Activated B cell treated with CpG ODN at 0.5 μM for 24 hours (primary cell): Measurements from ENCODE around the gene NUDCD3. TPM values are rescaled to one million over a fixed set of nuclear protein-coding genes. Genes with fewer than 3 reads are reported as not detected.

Experiments used
- ATAC-seq: fragments of 200-7000 bp; cut with Tn5 transposase; one replicate; pipeline ENCODE4 v1.10.0; 2021; ENCODE audit warnings: low read depth, mild to moderate bottlenecking, moderate library complexity
- CTCF ChIA-PET: fragments of 350-600 bp; sonication (Branson Sonifier 250); formaldehyde crosslinking; loops from one replicate; lab custom pipeline; 2021; ENCODE audit warnings: antibody characterized with exemption; lab: Charles Lee
- POLR2A ChIA-PET: fragments of 350-600 bp; sonication (Branson Sonifier 250); formaldehyde crosslinking; loops from one replicate; lab custom pipeline; 2021; ENCODE audit warnings: antibody characterized with exemption; lab: Charles Lee
- DNase-seq: peaks from one replicate; pipeline ENCODE4 v3.0.0; 2022
- H3K27ac Mint-ChIP-seq: one replicate; pipeline ENCODE4 v1.8.0; 2020; ENCODE audit warnings: mixed read lengths
- H3K27me3 Mint-ChIP-seq: one replicate; pipeline ENCODE4 v1.8.0; 2021; ENCODE audit warnings: mixed read lengths
- H3K36me3 Mint-ChIP-seq: one replicate; pipeline ENCODE4 v1.8.0; 2021; ENCODE audit warnings: low read depth, mixed read lengths
- H3K4me1 Mint-ChIP-seq: one replicate; pipeline ENCODE4 v1.8.0; 2021; ENCODE audit warnings: mixed read lengths
- H3K4me3 Mint-ChIP-seq: one replicate; pipeline ENCODE4 v1.8.0; 2020; ENCODE audit warnings: mild to moderate bottlenecking, mixed read lengths
- H3K9me3 Mint-ChIP-seq: one replicate; pipeline ENCODE4 v1.8.0; 2020; ENCODE audit warnings: mixed read lengths
- CTCF ChIP-seq: fragments of 200-600 bp; IDR thresholded peaks from one replicate; pipeline ENCODE4 v1.8.0; 2022; ENCODE audit warnings: antibody characterized with exemption, mild to moderate bottlenecking
- intact Hi-C: fragments of 100-400 bp; cut with micrococcal nuclease; formaldehyde crosslinking; loops from one replicate; pipeline ENCODE4 v1.15.1; 2024
- total RNA-seq: library from RNA; stranded (reverse); gene quantifications from 2 replicates; pipeline ENCODE4 v1.2.3, GENCODE V29; 2022

The NUDCD3 gene
- total RNA-seq, 1 donor from 2014 or later, result 85.1 TPM

GRCh38 chr7:44348300-44348699 is 142.2 kb downstream of the NUDCD3 start:
- CTCF ChIA-PET, result interaction anchor here (1.7 kb wide), 1 partner anchor 10 kb away, joined by 5 read pairs; no protein-coding TSS in a partner anchor
- DNase-seq, result no peak
- peaks cover 13% of the 10 kb centered on the region for H3K27me3 Mint-ChIP-seq

GRCh38 chr7:44347546-44348114 is 142.8 kb downstream of the NUDCD3 start:
- Mint-ChIP-seq H3K4me3 (no peak overlapping the region), H3K4me1 (no peaks in the 10 kb centered on the region), H3K27me3 (peaks cover 13% of the 10 kb centered on the region), H3K36me3 (no peaks in the 10 kb centered on the region), H3K27ac (no peak overlapping the region), H3K9me3 (peaks cover 11% of the 10 kb centered on the region)
- intact Hi-C loops, result no loop called here
- TF ChIP-seq CTCF, result no peak
- no peak for DNase-seq
- no peak for ATAC-seq
- POLR2A ChIA-PET, result no interaction called here
- CTCF ChIA-PET, result interaction anchor here (1.7 kb wide), 1 partner anchor 9 kb away, joined by 5 read pairs; no protein-coding TSS in a partner anchor

More at GRCh38 chr7:44348300-44348699, 142.2 kb downstream of the NUDCD3 start:
- Mint-ChIP-seq H3K4me1 (no peaks in the 10 kb centered on the region), H3K9me3 (peaks cover 9% of the 10 kb centered on the region), H3K4me3 (no peak overlapping the region), H3K27ac (no peak overlapping the region), H3K36me3 (no peaks in the 10 kb centered on the region)
- intact Hi-C loops, result no loop called here
- POLR2A ChIA-PET, result no interaction called here
- TF ChIP-seq CTCF, result no peak
- no peak for ATAC-seq

- ChIA-PET CTCF (no interaction called here), POLR2A (no interaction called here)
- intact Hi-C loops, result no loop called here
These were observed 144.4 kb downstream of the NUDCD3 start for GRCh38 chr7:44346063-44346462.

GRCh38 chr7:44341401-44341800 is 149.1 kb downstream of the NUDCD3 start:
- CTCF ChIA-PET, result no interaction called here
- no peak for ATAC-seq
- H3K4me1 Mint-ChIP-seq, result peaks cover 18% of the 10 kb centered on the region
- intact Hi-C loops, result no loop called here
- H3K27me3 Mint-ChIP-seq, result peaks cover 2% of the 10 kb centered on the region
- no peak for TF ChIP-seq CTCF
- POLR2A ChIA-PET, result no interaction called here
- H3K36me3 Mint-ChIP-seq, result peaks cover 5% of the 10 kb centered on the region
- H3K9me3 Mint-ChIP-seq, result peaks cover 17% of the 10 kb centered on the region
- DNase-seq, result no peak
- no peak overlapping the region for H3K27ac Mint-ChIP-seq
- H3K4me3 Mint-ChIP-seq, result no peak overlapping the region

More at GRCh38 chr7:44346063-44346462, 144.4 kb downstream of the NUDCD3 start:
- no peak overlapping the region for H3K27ac Mint-ChIP-seq
- peaks cover 6% of the 10 kb centered on the region for H3K9me3 Mint-ChIP-seq
- no peak for TF ChIP-seq CTCF
- no peak overlapping the region for H3K4me3 Mint-ChIP-seq
- H3K36me3 Mint-ChIP-seq, result no peaks in the 10 kb centered on the region
- H3K27me3 Mint-ChIP-seq, result peaks cover 13% of the 10 kb centered on the region
- no peaks in the 10 kb centered on the region for H3K4me1 Mint-ChIP-seq
- DNase-seq, result no peak
- no peak for ATAC-seq

GRCh38 chr7:44338600-44338999 is 151.9 kb downstream of the NUDCD3 start:
- TF ChIP-seq CTCF, result no peak
- H3K36me3 Mint-ChIP-seq, result peaks cover 5% of the 10 kb centered on the region

More at GRCh38 chr7:44338600-44338999, 151.9 kb downstream of the NUDCD3 start:
- POLR2A ChIA-PET, result interaction anchor here (1.6 kb wide), 1 partner anchor 235 kb away, joined by 5 read pairs; the partner anchor contains the start of gene DDX56
- CTCF ChIA-PET, result interaction anchor here (1.5 kb wide), 1 partner anchor 10 kb away, joined by 5 read pairs; no protein-coding TSS in a partner anchor
- peak overlapping the region; percentile 64 for H3K4me3 Mint-ChIP-seq
- no peaks in the 10 kb centered on the region for H3K27me3 Mint-ChIP-seq
- peaks cover 23% of the 10 kb centered on the region for H3K9me3 Mint-ChIP-seq
- peak overlapping the region; percentile 70 for H3K27ac Mint-ChIP-seq
- DNase-seq (no peak), ATAC-seq (peak; percentile 94)
- H3K4me1 Mint-ChIP-seq, result peaks cover 18% of the 10 kb centered on the region
- intact Hi-C loops, result loop anchor here (2.0 kb wide), 1 partner anchor 122 kb away; no protein-coding TSS in a partner anchor
